Measurements from ENCODE around the gene TMEM45B.

The TMEM45B gene

DNA sequence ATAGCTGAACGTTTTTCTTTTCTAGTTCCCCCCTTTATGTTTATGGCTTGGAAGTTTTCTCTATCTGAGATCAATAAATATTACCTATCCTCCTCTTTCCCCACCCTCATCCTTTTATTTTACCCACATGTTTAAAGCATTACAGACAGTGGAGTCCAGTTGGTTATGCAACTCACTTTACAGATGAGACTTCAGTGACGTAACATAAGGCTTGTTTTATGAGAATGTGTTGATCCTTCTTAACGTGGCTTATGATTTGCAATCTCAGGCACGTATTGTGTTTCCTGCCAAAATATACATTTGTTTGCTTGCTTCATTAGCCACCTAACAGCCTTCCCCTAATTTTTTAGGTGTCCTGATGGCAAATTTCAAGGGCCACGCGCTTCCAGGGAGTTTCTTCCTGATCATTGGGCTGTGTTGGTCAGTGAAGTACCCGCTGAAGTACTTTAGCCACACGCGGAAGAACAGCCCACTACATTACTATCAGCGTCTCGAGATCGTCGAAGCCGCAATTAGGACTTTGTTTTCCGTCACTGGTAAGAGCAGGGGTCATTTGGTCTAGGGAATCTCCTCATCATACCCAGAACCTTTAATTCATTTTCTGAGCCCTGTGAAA lies 36.6 kb downstream of the TMEM45B start:
- DNase-seq (ENCODE audit: low read depth, low spot score): no peak

DNA sequence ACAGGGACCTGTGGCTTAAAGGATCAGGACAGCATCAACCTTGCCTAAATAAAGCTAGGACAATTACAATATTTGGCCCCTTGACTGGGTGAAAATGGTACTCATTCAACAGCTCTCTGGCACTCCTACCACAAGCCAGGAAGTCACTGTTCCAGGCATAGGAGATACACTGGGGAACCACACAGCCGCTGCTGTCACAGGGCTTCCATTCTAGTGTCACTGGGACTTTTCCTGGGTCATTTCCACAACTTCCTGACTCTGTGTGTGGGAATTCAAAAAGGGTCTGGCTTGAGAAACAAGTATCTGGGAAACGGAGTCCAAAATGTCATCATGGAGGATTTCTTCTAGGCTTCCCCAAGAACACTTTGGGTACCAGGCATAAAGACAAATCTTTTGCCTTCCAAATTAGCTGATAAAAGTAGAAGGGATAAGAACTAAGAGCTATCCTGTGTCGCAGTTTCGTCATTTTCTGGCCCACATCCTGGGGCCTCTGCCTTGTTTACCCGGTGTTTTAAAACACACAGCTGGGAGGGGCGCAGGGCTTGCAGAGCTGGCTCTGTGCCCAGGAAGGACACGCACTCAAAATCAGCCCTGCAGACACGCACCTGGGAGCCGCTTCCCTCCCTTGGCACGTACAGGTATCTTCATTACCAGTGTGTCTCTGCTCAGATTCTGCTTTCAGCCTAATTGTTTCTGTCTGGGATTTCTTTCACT lies 38.0 kb downstream of the TMEM45B start:
- no peak for DNase-seq (ENCODE audit: low read depth, low spot score)

DNA sequence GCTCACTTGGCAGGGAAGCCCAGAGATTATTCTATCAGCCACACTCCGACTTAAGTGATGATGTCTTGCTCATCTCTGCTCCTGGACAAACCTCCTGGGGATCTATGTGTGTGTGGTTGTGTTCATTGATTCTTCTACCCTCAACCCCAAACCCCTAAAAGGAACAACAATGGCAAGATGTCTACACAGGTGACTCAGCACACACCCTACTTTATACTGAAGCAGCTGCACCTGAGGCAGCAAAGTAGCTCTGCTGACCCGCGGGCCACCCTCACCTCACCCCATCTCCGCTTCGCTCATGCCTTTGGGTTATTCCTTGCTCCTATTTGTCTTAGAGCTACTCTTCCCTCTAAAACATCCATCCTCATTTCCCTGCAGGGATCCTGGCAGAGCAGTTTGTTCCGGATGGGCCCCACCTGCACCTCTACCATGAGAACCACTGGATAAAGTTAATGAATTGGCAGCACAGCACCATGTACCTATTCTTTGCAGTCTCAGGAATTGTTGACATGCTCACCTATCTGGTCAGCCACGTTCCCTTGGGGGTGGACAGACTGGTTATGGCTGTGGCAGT lies 38.7 kb downstream of the TMEM45B start:
- no peak for DNase-seq (ENCODE audit: low read depth, low spot score)

DNA sequence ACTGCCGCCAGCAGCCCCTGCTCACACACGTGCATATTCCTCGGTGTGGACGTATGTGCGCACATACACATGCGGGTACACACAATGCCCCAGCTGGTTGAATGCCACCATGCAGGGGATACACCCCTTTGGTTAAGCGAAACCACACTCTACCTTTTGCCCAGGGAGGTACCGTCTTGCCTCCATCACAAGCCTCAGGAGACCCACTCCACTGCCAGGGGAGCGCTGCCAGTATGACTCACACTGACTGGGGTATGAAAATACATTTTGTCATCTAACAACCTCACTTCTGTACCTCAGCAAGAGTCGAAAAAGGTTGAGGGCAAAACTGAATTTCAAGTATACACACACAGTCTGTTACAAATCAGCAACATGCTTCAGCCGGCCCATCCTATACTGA lies 39.4 kb downstream of the TMEM45B start:
- DNase-seq (ENCODE audit: low read depth, low spot score): no peak

DNA sequence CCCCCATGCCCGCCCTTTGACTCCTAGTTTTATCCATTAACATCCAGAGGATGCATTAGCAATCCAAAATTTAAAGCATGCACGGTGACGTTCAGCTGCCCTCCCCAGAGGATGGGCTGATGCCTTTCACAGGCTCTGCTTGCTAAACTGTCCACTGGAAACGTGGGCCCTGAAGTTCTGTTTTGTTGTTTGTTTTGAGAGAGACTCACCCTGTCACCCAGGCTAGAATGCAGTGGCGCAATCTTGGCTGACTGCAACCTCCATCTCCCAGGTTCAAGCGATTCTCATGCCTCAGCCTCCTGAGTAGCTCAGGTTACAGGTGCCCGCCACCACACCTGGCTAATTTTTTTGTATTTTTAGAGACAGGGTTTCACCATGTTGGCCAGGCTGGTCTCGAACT lies 40.4 kb downstream of the TMEM45B start:
- DNase-seq (ENCODE audit: low read depth, low spot score): no peak

DNA sequence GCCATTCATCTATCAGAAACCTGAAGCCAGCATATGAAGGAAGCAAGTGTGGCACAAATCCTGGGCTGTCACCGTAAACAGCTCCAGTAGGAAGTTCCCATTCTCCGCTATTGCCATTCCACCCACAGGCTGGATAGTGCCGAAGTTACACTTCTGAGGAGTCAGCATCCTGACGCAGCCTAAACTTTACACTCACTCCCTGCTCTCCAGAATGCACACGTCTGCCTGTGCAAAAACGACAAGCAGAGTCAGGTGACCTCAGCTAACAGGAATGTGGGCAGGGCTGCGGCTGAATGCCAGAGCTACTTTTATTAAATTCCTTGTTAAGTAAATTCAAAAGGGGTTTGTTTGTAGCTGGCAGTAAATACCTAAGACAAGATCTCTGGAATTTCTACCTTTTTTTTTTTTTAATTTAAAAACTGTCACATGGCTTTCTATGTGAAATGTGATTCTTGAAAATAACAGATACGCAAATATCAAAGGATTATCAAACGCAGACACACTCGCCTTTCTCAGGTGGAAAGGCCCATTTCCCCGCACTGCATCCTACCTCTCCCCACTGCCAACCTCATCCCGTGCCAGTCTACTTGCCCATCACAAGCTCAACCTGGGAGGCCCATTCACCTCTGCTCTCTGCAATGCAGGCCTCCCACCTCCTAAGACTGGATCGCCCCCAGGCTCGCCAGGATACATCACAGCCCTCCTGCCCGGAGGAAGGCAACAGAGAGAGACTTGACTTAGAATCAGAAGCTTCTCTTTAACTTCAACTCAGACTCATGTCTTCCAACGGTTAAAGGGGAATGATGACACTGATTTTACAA lies 46.3 kb downstream of the TMEM45B start:
- peak; percentile 93 for DNase-seq (ENCODE audit: low read depth, low spot score)

DNA sequence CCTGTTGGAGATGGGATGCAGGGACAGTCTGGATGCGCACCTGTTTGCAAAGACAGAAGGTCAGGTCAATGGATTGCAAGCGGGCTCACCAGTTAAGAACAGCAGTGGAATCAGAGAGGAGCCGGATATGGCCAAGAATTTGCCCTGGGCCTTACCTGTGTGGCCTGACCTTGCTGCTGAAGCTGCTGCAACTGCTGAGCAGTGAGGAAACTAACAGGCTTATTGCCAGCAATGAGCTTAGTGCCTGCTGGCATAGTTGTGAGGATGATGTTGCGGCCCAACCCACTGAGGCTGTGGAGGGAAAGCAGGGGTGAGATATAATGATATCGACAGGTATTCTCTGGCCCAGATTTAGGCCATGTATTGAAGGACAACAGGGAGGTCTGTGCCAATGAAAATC lies 49.2 kb downstream of the TMEM45B start:
- DNase-seq (ENCODE audit: low read depth, low spot score): no peak

DNA sequence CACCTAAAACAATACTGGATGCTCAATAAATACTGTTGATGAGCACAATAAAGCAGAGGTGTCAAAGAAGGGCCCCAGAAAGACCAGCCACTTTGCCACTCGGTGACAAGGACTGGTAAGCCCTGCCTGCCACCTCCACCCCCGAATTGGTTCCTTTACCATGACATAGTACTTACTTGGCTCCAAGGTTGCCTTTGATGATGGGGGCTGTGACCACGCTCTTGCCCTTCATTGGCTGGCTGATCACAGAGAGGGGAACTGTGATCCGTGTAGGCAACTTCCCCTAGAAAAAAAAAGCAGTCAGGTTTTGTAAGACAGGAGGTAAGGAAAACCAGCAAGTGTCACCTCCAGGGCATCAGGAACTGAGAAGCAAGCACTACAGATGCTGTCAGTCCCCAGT lies 50.1 kb downstream of the TMEM45B start:
- no peak for DNase-seq (ENCODE audit: low read depth, low spot score)

DNA sequence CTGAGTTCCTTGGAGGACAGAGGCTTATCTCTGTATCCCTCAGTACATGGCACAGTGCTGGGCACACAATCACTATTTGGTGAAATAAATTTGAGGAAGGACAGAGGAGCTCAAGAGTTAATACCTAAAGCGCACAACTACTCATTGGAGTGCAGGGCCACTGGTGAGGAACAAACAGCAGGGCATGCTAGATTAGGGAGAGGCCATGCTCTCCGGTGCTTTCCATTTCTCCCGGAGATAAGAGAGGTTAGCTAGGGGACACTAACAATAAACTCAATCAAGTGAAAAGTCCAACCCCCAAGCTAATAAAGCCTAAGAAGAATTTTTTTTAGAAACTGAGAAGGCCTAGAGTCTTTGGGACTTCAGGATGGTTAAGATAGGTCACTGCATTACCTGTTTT lies 50.7 kb downstream of the TMEM45B start:
- no peak for DNase-seq (ENCODE audit: low read depth, low spot score)

DNA sequence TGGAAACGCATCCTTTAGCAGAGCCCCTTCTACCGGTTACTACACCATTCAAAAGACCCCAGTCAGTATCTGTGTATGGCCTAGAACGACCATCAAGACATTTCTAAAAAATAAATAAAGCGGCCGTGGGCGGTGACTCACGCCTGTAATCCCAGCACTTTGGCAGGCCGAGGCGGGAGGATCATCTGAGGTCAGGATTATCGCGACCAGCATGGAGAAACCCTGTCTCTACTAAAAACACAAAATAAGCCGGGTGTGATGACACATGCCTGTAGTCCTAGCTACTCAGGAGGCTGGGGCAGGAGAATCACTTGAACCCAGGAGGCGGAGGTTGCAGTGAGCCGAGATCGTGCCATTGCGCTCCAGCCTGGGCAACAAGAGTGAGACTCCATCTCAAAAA lies 53.0 kb downstream of the TMEM45B start:
- DNase-seq (ENCODE audit: low read depth, low spot score): peak; percentile 15

DNA sequence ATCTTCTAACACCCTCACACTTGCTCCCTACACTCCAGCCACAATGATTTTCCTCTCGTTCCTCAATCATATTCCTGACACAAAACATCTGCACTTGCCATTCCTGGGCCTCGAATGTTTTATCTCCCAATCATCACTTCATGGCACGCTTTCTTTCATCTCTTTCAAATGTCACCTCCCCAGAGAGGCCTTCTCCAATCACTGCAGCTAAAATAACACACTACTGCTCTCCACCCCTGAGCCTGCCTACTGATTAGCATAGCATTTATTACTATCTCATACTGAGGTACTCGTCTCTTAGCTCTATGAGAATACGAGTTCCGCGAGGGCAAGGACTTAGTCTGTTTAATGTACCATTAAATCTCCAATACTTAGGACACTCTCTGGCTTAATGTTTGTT lies 56.3 kb downstream of the TMEM45B start:
- DNase-seq (ENCODE audit: low read depth, low spot score): no peak

DNA sequence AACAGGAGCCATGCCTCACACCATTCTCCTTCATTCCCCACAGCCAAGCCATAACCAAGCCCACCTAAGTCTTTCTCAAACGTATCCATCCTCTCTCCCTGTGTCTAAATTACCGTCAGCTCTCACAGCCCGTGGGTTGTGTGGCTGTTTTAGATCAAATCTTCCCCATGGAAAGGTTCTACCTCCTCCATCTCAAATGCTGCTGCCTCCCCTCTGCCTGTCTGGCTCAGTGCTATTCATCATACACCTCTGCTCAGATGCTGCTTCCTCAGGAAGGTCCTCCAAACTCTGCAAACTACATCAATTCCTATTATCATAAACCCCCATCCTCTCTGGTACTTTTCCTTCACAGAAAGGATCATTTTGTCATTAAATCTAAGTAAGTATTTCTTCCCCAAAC lies 64.7 kb downstream of the TMEM45B start:
- DNase-seq (ENCODE audit: low read depth, low spot score): no peak

DNA sequence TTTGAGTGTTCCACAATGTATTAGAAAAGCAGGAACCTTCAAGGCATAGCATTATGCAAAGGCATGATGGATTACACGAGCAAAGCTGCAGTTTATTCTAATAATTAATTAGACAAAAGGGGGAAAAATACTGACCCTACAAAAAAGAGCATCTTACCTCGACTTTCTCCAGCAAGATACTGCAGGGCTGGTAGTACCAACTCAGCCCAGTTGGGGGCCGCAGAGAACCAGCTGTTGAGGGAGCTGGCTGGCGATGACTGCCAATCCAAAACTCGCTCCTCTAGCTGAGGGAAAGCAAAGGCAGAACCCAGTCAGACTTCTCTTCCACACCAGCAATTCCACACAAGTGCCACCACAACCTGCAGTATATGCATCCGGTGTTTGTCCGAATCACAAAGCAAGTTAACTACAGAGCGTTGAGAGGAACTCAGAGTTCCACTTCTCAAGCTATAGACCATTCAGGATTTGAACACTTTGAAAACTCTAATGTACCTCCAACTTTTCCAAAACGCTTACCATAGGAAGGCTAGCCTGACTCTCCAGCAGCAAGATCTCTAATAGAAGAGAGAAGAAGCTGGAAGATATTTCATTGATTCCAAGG lies 66.0 kb downstream of the TMEM45B start:
- peak; percentile 59 for DNase-seq (ENCODE audit: low read depth, low spot score)

DNA sequence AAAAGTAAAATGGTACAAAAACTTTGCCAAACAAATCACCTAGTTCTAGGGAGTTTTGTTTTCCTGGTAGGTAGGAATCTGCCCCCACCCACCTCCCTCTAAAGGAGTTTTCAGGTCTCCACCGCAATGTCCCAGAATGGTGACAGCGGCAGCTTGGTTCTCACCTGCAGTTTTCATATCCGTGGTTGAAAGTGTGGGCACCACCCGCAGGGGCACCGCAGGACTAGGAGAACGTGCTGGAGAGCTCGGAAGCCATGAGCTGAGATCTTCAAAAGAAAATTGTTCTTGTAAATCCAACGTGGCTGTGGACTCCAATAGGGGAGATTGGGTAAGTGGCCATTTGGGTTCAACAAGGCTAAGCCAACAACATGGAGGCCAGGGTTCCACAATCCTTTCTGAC lies 68.9 kb downstream of the TMEM45B start:
- no peak for DNase-seq (ENCODE audit: low read depth, low spot score)

DNA sequence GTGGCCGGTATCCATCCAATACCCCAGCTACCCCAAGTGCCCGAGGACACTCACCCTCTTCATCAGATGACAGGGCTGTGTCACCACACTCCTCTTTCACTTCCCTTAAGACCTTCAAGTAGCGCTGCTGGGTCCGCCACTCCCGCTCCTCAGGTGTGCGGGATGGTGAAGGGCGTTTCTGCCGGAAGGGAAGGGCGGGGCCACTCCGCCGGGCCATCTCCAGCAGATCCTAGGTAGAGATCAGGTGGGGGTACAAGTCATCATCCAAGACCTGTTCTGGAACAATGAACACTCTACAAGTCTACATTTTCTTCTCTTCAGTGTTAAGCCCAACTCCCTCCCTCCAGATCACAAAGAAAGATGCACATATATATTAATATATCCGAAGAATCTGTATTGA lies 69.7 kb downstream of the TMEM45B start:
- DNase-seq (ENCODE audit: low read depth, low spot score): no peak

DNA sequence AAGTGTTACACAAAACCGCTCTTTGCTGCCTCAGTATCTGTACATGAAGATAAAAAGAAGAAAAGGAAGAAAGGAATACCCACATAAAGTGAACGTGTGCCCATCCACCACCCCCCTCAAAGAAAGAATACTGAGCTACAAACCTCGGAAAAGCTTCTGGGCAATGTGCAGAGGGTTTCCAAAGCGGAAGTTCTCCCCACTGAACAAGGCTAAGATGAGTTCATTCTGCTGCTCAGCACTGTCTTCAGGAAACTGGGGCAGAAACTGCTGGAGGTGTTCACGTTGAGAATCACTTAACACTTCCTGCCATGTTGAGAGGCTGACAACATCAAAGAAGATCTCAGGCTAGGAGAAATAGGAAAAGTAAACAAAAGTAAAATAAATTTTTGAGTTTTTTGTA lies 72.8 kb downstream of the TMEM45B start:
- no peak for DNase-seq (ENCODE audit: low read depth, low spot score)

DNA sequence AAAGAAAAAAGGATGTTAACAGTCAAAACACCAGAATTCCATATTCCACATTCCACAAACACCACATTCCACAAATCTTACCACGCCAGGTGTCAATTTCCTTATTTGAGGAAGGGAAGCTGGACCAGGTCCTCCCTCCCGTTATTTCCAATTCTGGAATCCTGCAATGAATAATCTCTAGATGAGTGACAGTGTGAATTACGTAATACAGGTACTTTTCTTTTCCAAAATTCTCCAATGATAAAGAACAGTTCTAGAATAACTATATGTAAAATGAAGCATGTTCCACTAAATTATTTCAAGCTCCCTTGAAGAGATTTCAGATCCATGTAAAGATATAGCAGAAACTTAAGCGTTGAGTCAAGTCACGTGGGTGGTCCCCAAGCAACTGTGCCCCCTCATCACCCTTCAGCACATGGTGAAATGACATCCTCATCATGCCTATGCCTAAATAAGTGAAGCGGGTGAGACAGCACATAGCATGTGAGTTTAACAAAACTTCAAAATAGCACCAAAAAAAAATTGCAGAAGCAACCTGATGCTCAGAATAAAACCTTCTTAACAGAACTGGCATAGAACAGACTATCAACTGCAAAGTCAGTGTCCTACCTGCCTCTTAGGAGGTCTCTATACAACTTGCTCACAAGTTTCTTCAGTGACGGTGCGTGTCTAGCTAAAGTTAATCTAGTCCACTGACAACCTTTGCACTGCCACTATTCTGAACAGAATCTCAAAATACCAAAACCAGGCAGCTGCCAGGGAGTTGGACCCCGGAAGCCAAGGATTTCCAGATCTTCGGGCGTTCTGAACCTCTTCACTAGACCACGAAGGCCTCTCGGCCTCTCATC lies 78.9 kb downstream of the TMEM45B start:
- DNase-seq (ENCODE audit: low read depth, low spot score): peak; percentile 50

DNA sequence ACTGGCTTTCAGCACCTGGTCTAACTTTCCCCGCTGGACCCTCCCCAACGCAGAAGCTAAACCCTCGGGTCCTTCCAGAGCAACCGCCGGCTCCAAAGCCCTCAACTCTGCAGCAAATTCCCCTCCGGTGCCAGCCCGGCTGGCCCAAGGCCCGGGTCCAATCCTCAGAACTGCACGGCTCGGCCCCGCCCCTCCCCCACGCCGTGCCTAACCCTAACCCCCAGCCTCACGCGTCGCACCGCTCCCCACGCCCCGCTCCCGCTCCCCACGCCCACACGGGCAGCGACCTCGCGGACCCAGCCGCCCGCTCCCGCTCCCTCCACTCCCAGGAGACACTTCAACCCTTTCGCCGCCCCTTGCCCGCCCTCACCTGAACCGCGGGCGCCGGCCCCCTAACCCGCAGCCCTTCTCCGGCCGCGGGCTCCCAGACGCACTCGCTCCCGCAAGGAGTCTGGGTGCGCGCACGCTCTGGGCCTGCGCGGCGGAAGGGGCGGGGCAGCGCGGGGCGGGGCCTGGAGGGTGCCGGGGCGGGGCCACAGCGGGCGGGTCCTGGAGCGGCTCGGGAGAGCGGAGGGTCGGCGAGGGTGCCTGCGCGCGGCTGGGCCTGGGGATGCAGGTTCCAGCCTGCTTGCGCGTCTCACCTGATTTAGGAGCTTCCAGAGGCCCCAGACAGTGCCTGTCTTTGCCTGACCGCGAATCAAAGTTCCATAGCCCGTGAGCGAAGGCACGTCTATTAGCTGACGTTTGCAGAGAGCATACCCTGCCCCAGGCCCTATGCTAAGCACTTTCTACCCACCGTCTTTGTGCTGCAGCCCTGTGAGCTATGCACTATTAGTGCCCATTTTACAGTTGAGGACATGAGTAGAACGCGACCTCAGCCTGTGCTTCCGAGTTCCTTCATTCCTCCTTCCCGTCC lies 79.7 kb downstream of the TMEM45B start, which contains the start of gene NFRKB:
NFRKB (minus strand) TSS at position 453 of the 916 bp plus-strand sequence. CDS start 2,729 bp downstream, outside the sequence.
- DNase-seq (ENCODE audit: low read depth, low spot score): peak; percentile 93

DNA sequence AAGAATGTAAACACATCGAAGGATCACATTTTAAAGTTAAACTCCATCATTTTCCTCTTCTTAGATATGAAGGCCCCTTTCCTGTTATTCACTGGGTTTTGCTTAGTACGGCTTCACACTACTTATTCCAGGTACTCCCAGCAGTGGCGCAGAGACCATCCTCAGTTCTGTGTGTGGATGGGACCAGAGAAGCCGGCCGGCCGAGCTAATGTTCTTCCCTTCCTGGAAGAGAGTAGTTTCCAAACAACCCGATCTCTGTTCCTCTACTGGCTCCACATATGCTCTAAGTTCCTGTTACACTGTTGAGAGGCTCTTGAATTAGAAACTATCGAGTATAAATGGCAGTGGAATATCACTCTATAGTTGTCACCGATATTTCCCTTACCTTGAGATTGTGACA lies 80.4 kb downstream of the TMEM45B start:
- no peak for DNase-seq (ENCODE audit: low read depth, low spot score)

DNA sequence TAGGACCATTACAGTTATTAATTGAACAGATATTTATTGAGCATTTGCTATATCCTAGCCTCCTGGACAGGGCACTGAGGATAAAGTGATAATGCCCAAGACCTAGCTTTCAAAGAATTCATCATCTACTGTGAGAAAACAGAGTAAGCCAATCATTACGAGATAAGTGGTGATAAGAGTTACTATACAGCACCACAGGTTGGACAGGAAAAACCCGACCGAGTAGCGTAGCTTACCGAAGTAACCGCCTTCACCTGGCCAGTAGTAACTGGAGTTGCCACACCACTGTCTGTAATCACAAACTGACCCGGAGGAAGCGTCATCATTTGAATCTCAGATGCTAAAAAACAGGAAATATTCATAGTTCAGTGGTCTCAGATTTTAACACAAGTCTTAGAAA lies 89.8 kb downstream of the TMEM45B start:
- peak; percentile 24 for DNase-seq (ENCODE audit: low read depth, low spot score)
